ENCODE results near the gene STON2. TPM values are rescaled to one million over a fixed set of nuclear protein-coding genes. Genes with fewer than 3 reads are reported as not detected.

STON2 gene
- polyA plus RNA-seq, 3 donors from 2014 or later = 0.16 TPM; not detected in 2

GRCh38 chr14:81281332-81281731 is 118.8 kb downstream of the STON2 start:
- no peak for DNase-seq
- H3K27ac Mint-ChIP-seq = no peak overlapping the region
- H3K36me3 Mint-ChIP-seq = no peaks in the 10 kb centered on the region
- H3K9me3 Mint-ChIP-seq = no peaks in the 10 kb centered on the region
- H3K4me3 Mint-ChIP-seq = no peak overlapping the region
- no peaks in the 10 kb centered on the region for H3K4me1 Mint-ChIP-seq
- peaks cover 0 to 2% (median 0%) of the 10 kb centered on the region in 3 donors for H3K27me3 Mint-ChIP-seq (ENCODE audit: low read depth in 3 of 3)

GRCh38 chr14:81280136-81280791 is 119.9 kb downstream of the STON2 start:
- Mint-ChIP-seq H3K27me3 (ENCODE audit: low read depth in 3 of 3) (peaks cover 0 to 2% (median 0%) of the 10 kb centered on the region in 3 donors), H3K9me3 (no peaks in the 10 kb centered on the region), H3K4me1 (no peaks in the 10 kb centered on the region), H3K27ac (no peak overlapping the region), H3K4me3 (no peak overlapping the region), H3K36me3 (no peaks in the 10 kb centered on the region)
- no peak for DNase-seq

- H3K36me3 Mint-ChIP-seq = no peaks in the 10 kb centered on the region
- no peak for DNase-seq
- H3K4me1 Mint-ChIP-seq = no peaks in the 10 kb centered on the region
- H3K27me3 Mint-ChIP-seq (ENCODE audit: low read depth in 3 of 3) = peaks cover 0 to 2% (median 0%) of the 10 kb centered on the region in 3 donors
- H3K9me3 Mint-ChIP-seq = no peaks in the 10 kb centered on the region
- no peak overlapping the region for H3K4me3 Mint-ChIP-seq
- H3K27ac Mint-ChIP-seq = no peak overlapping the region
Observed at GRCh38 chr14:81277096-81277495, 123.0 kb downstream of the STON2 start.

- no peak for DNase-seq
- Mint-ChIP-seq H3K4me1 (no peaks in the 10 kb centered on the region), H3K27ac (no peak overlapping the region), H3K4me3 (no peak overlapping the region), H3K27me3 (ENCODE audit: low read depth in 3 of 3) (peaks cover 0 to 2% (median 0%) of the 10 kb centered on the region in 3 donors), H3K9me3 (no peaks in the 10 kb centered on the region), H3K36me3 (no peaks in the 10 kb centered on the region)
Observed at GRCh38 chr14:81276073-81277069, 123.8 kb downstream of the STON2 start.

GRCh38 chr14:81275305-81276072 is 124.6 kb downstream of the STON2 start:
- H3K27me3 Mint-ChIP-seq (ENCODE audit: low read depth in 3 of 3) = peaks cover 0 to 2% (median 0%) of the 10 kb centered on the region in 3 donors
- H3K27ac Mint-ChIP-seq = no peak overlapping the region
- H3K9me3 Mint-ChIP-seq = no peaks in the 10 kb centered on the region
- no peak for DNase-seq
- H3K36me3 Mint-ChIP-seq = no peaks in the 10 kb centered on the region
- no peak overlapping the region for H3K4me3 Mint-ChIP-seq
- no peaks in the 10 kb centered on the region for H3K4me1 Mint-ChIP-seq

GRCh38 chr14:81273961-81274575 is 126.1 kb downstream of the STON2 start:
- Mint-ChIP-seq H3K4me1 (no peaks in the 10 kb centered on the region), H3K36me3 (no peaks in the 10 kb centered on the region), H3K27ac (no peak overlapping the region), H3K27me3 (ENCODE audit: low read depth in 3 of 3) (peaks cover 0 to 3% (median 0%) of the 10 kb centered on the region in 3 donors), H3K9me3 (no peaks in the 10 kb centered on the region), H3K4me3 (no peak overlapping the region)
- DNase-seq = no peak

- no peak for DNase-seq
- Mint-ChIP-seq H3K27me3 (ENCODE audit: low read depth in 3 of 3) (peaks cover 0 to 5% (median 3%) of the 10 kb centered on the region in 3 donors), H3K36me3 (no peaks in the 10 kb centered on the region), H3K9me3 (no peaks in the 10 kb centered on the region), H3K4me3 (no peak overlapping the region), H3K27ac (no peak overlapping the region), H3K4me1 (no peaks in the 10 kb centered on the region)
Observed at GRCh38 chr14:81273521-81273920, 126.6 kb downstream of the STON2 start.

- Mint-ChIP-seq H3K4me3 (no peak overlapping the region), H3K27ac (no peak overlapping the region), H3K4me1 (no peaks in the 10 kb centered on the region), H3K36me3 (no peaks in the 10 kb centered on the region), H3K9me3 (no peaks in the 10 kb centered on the region), H3K27me3 (ENCODE audit: low read depth in 3 of 3) (peaks cover 0 to 5% (median 1%) of the 10 kb centered on the region in 3 donors)
- DNase-seq = no peak
Observed at GRCh38 chr14:81272317-81272716, 127.8 kb downstream of the STON2 start.

GRCh38 chr14:81269979-81270375 is 130.1 kb downstream of the STON2 start:
- Mint-ChIP-seq H3K9me3 (no peaks in the 10 kb centered on the region), H3K27ac (no peak overlapping the region), H3K36me3 (no peaks in the 10 kb centered on the region), H3K4me3 (no peak overlapping the region), H3K4me1 (no peaks in the 10 kb centered on the region), H3K27me3 (ENCODE audit: low read depth in 3 of 3) (peaks cover 0 to 8% (median 4%) of the 10 kb centered on the region in 3 donors)
- DNase-seq = no peak

- H3K27me3 Mint-ChIP-seq (ENCODE audit: low read depth in 3 of 3) = peaks cover 0 to 8% (median 4%) of the 10 kb centered on the region in 3 donors
- H3K9me3 Mint-ChIP-seq = no peaks in the 10 kb centered on the region
- no peak overlapping the region for H3K4me3 Mint-ChIP-seq
- peak; percentile 14 to 35 (median 22) for DNase-seq
- no peaks in the 10 kb centered on the region for H3K36me3 Mint-ChIP-seq
- no peak overlapping the region for H3K27ac Mint-ChIP-seq
- H3K4me1 Mint-ChIP-seq = no peaks in the 10 kb centered on the region
Observed at GRCh38 chr14:81269100-81269978, 130.8 kb downstream of the STON2 start.

- H3K27me3 Mint-ChIP-seq (ENCODE audit: low read depth in 3 of 3) = peaks cover 0 to 8% (median 4%) of the 10 kb centered on the region in 3 donors
- H3K9me3 Mint-ChIP-seq = no peaks in the 10 kb centered on the region
- no peak overlapping the region for H3K4me3 Mint-ChIP-seq
- H3K36me3 Mint-ChIP-seq = no peaks in the 10 kb centered on the region
- H3K4me1 Mint-ChIP-seq = no peaks in the 10 kb centered on the region
- DNase-seq = no peak
- H3K27ac Mint-ChIP-seq = no peak overlapping the region
Observed at GRCh38 chr14:81268016-81268416, 132.1 kb downstream of the STON2 start.

- H3K27me3 Mint-ChIP-seq (ENCODE audit: low read depth in 3 of 3) = peaks cover 0 to 15% (median 8%) of the 10 kb centered on the region in 3 donors
- no peak overlapping the region for H3K27ac Mint-ChIP-seq
- no peaks in the 10 kb centered on the region for H3K4me1 Mint-ChIP-seq
- no peaks in the 10 kb centered on the region for H3K36me3 Mint-ChIP-seq
- H3K9me3 Mint-ChIP-seq = no peaks in the 10 kb centered on the region
- no peak overlapping the region for H3K4me3 Mint-ChIP-seq
- no peak for DNase-seq
Observed at GRCh38 chr14:81265636-81266169, 134.4 kb downstream of the STON2 start.

Data from immature natural killer cell (primary cell).